ENCODE measurements around the gene ODC1.

Gene ODC1

DNA sequence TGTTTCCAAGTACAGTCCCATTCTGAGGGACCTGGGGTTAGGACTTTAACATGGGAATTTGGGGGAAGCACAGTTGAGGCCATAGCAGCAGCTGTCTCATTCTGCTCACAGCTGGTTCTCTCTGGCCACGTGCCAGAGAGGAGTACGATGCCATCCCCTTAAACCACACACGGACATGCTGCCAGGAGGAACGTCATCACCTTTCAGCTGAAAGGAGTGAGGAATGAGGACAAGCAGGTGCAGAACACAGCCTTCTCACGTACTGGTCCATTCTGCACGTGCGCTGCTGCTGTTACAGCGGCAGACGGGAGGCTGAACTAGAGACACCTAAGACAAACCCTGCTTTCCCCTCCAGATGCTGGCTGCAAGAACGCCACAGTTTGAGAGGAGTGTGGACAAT lies 33.5 kb downstream of the ODC1 start:
- DNase-seq: peak; percentile 72 to 93 (median 84)

DNA sequence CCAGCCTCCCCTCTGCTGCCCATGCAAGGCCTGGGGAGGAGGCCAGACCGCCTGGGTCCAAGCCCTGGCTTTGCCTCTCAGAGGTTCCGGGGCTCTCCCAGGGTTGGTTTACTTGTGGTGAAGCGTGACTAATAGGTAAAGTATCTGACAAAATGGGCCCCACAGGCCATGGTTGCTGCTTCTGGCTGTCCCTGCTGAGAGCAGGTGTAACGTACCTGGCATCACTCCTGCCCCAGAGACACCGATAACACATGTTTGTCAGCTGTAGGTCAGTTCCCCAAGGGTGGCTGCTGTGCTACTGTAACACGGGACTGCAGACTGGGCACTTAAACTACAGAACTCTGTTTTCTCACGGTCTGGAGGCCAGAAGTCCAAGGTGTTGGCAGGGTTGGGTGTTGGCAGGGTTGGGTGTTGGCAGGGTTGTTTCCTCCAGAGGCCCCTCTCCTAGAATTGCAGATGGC lies 34.1 kb downstream of the ODC1 start:
- peak; percentile 53 to 78 (median 75) for DNase-seq

- DNase-seq: no peak
Measured at GRCh38 chr2:10413503-10413902, 34.6 kb downstream of the ODC1 start.

GRCh38 chr2:10412380-10412779 lies 35.7 kb downstream of the ODC1 start:
- peak in 2 of 3 experiments; percentile 30 to 37 for DNase-seq

DNA sequence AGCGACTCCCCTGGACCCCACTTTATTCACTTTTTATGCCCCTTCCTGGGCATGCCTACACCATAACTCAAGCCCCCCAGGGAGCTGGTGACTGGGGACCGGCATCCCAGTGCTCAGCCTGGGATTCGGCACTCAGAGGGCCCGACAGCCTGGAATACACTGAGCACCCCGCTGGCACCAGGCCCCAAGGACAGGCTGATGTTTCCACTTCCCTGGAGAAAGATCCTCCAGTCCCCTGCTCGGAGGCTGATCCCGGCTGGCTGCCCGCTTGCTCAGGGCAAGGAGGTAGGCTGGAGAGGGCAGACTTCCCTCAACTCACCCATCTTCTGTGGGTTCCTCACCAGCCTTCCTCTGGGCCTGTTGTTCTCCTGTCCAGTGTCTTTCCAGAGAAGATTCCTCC lies 36.6 kb downstream of the ODC1 start:
- no peak for DNase-seq

DNA sequence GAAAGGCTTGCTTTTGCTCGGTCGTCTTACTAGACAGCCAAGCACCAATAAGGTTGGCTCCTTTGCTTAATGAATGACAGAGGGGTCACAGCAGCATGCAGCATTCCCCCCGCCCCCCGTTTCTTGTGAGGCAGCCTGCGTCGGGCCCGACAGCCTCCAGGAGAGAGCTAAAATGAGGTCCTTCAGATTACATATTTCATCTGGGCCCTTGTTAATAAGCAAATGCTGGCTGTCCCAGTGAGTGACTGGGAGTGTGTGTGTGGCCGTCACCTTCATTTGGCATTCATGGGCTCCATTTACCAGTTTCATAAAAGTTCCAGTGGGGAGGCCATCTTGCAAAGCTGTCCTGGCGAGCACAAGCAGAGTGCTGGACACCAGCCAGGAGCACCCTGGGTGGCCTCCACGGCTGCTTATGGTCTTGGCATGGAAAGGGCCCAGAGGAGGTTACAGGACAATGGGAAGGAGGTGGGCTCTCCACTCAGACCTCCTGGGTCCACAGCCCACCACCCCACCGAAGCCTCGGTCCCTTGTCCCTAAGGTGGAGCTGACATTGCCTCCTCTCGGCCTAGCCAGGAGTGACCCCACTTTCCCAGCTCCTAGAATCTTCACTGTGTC lies 37.2 kb downstream of the ODC1 start:
- DNase-seq: peak in 2 of 3 experiments; percentile 10 to 15

- DNase-seq: no peak
Measured at GRCh38 chr2:10410001-10410822, 37.9 kb downstream of the ODC1 start.

GRCh38 chr2:10408649-10409579 lies 39.2 kb downstream of the ODC1 start:
- peak; percentile 87 to 96 (median 96) for DNase-seq

- DNase-seq: peak; percentile 49 to 80 (median 53)
Measured at GRCh38 chr2:10407841-10408648, 40.1 kb downstream of the ODC1 start.

GRCh38 chr2:10407432-10407831 lies 40.7 kb downstream of the ODC1 start:
- DNase-seq: peak in 1 of 3 experiments; percentile 25

- DNase-seq: no peak
Measured at GRCh38 chr2:10406491-10407188, 41.5 kb downstream of the ODC1 start.

- DNase-seq: no peak
Measured at GRCh38 chr2:10406016-10406415, 42.1 kb downstream of the ODC1 start.

DNA sequence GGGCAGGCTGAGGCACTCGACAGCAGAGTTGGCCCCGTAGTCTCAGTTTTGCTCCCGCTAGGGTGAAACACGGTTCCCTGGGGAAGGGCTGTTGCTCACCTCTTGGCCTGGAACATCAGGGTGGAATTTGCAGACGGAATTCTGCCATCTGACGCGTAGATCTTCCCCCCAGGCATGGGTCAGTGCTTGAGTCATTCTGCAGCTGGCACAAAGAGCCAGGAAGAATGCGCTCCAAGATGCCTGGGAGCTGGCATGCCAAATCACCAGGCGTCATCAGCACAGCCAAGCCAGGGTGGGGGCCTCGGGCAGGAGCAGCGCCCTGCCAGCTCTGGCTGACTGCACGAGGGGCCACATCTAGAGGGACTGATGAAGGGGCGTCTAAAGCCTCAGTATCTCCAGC lies 42.7 kb downstream of the ODC1 start:
- DNase-seq: no peak

GRCh38 chr2:10404324-10405143 lies 43.6 kb downstream of the ODC1 start:
- no peak for DNase-seq

- DNase-seq: no peak
Measured at GRCh38 chr2:10402653-10403215, 45.4 kb downstream of the ODC1 start.

DNA sequence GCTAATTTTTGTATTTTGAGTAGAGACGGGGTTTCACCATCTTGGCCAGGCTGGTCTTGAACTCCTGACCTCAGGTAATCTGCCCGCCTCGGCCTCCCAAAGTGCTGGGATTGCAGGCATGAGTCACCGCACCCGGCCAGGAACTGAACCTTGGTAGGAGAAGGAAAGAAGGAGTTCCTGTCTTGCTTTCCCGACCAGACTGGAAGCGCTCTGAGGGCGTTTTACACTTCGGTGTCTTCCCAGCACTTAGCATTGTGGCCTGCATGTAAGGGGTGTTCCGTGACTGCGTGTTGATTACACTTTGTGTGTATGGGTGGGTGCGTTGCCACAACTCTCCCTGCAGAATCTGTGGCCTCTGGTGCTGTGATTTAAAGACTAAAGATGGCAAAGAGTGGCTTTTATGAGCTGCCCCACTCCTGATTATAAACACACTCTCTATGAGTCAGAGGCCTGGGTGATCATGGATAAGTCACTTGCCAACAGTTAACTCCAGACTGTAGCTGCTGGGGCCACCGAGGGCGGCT lies 46.0 kb downstream of the ODC1 start:
- DNase-seq: no peak

DNA sequence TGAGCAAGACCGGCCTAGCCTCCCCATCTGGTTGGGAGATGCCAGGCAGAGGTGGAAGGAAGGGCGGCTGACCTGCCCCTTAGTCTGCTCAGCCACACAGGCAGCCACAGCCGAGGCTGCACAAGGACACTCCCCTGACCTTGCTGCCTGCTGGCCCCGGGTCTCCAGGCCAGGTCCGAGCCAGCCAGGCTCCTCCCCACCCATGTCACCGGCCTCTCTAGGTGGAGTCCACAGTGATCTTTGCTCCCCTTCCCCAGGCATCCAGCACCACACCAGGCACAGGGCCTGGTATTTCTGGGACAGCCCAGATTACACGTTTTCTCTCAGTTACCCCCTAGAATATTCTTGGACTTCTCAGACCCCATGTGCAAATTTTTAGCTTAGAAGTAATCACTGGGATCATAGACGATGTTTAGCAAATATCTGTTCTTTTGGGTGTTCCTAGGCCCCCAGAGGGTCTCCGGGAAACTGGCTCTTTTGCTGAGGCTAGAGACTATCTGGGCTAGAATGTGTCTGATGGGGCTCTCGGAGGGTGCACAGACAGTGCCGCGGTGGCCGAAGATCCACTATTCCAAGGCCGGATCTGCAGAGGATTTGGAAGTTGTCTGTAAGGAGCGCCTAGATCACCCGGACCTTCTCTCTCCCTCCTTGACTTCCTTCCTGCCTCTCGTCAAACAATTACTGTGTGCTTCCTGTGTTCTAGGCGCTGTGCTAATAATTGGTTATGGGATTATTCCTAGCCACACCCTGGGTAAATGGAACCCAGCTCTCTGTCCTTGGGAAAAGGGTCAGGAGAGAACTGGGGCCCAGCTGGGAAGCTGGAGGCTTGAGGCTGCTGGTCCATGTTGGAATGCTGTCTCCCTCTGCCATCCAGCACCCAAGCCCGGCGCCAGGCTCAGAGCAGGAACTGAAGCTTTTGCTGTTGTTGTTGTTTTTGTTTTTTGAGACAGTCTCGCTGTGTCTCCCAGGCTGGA lies 46.9 kb downstream of the ODC1 start:
- peak in 1 of 3 experiments; percentile 11 for DNase-seq

GRCh38 chr2:10400568-10400977 lies 47.6 kb downstream of the ODC1 start:
- no peak for DNase-seq

DNA sequence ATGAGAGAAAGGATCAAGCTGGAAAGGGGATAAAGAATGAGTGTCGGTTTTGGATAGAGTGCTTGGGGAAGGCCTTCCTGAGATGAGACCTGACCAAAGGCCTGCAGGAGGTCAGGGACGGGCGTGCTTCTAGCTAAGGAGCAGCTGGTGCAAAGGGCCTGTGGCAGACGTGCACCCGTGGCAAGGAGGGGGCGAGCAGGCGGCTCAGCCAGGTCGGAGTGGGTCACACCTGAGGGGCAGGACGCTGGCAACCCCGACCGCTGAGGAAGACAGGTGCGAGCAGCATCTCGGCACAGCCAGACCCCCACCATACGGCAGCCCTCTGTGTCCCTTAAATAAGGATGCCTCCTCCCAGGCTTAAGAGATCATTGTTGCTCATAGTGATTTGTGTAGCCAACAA lies 48.1 kb downstream of the ODC1 start:
- no peak for DNase-seq
